Stomach (tissue), 9 donors: ENCODE measurements around the gene GRM3. TPM values are rescaled to one million over a fixed set of nuclear protein-coding genes. Genes with fewer than 3 reads are reported as not detected.
A peak's percentile ranks its signal among the peaks of the same experiment; 100 is the strongest.

Source experiments
- DNase-seq, 2 donors: peaks; one replicate each; pipeline versions ENCODE4 v3.0.0 to v3.0.0-alpha.2; 2013 to 2019
- H3K27ac ChIP-seq, 5 donors: fragments of 200-600 bp in 4 of 5; sonication (generic) in 4 of 5; one replicate each; pipeline ENCODE4 v1.5.1; 2013 to 2019; ENCODE audit warnings: mild to moderate bottlenecking in 1 of 5, moderate library complexity in 1 of 5
- H3K27me3 ChIP-seq, 3 donors: fragments of 200-600 bp; sonication (generic); one replicate each; pipeline ENCODE4 v1.5.1; 2017 to 2019; ENCODE audit warnings: mixed run types in 1 of 3
- H3K36me3 ChIP-seq, 4 donors: fragments of 200-600 bp; sonication (generic); 1 replicate in 3 of 4; 2 replicates in 1 of 4; pipeline ENCODE4 v1.5.1; 2016 to 2019
- H3K4me1 ChIP-seq, 4 donors: fragments of 200-600 bp; sonication (generic); one replicate each; pipeline ENCODE4 v1.5.1; 2016 to 2019
- H3K4me3 ChIP-seq, 4 donors: fragments of 200-600 bp; sonication (generic) in 3 of 4; one replicate each; pipeline ENCODE4 v1.5.1; 2016 to 2019; ENCODE audit warnings: mild to moderate bottlenecking in 1 of 4
- H3K9me3 ChIP-seq, 4 donors: fragments of 200-600 bp; sonication (generic); one replicate each; pipeline ENCODE4 v1.5.1; 2016 to 2019
- CTCF ChIP-seq, 7 experiments: fragments of 450-650 bp in 4 of 7; fragments of 200-600 bp in 3 of 7; sonication (generic) in 3 of 7; IDR thresholded peaks; one replicate each; pipeline ENCODE4 v1.5.1; 2016 to 2019; ENCODE audit warnings: antibody characterized with exemption in 7 of 7, control low read depth in 2 of 7, mild to moderate bottlenecking in 1 of 7
- EP300 ChIP-seq: sonication (generic); formaldehyde crosslinking; IDR thresholded peaks from one replicate; pipeline ENCODE4 v1.6.1; 2017; ENCODE audit warnings: antibody characterized with exemption
- POLR2A ChIP-seq, 4 donors: fragments of 450-650 bp; IDR thresholded peaks; one replicate each; pipeline ENCODE4 v1.6.1; 2016; ENCODE audit warnings: antibody characterized with exemption in 4 of 4, control low read depth in 2 of 4, mild to moderate bottlenecking in 1 of 4, moderate library complexity in 1 of 4
- POLR2AphosphoS5 ChIP-seq, 3 donors: sonication (generic); formaldehyde crosslinking; IDR thresholded peaks; one replicate each; pipeline ENCODE4 v1.6.1; 2016; ENCODE audit warnings: antibody characterized with exemption in 3 of 3
- WGBS, 5 donors: extraction: QIAGEN DNeasy Blood & Tissue Kit in 3 of 5; methylation state at CpG; one replicate each; pipeline versions ENCODE4 v1.1.5 to v1.1.7; 2013 to 2018; 5-methylcytosine and 5-hydroxymethylcytosine counted together
- intact Hi-C: fragments of 100-400 bp; cut with DNase I; formaldehyde crosslinking; loops from one replicate; pipeline ENCODE4 v1.15.1; 2023; ENCODE audit warnings: low total_unique reads
- polyA plus RNA-seq, 3 donors: library from polyadenylated mRNA; stranded (reverse); fragments of 200-250 nt; gene quantifications; one replicate each; pipeline ENCODE4 v1.2.3, GENCODE V29; 2013
- total RNA-seq, 5 donors: library from RNA; depleted of rRNA; stranded (reverse); fragments of >200 nt; gene quantifications; one replicate each; pipeline versions ENCODE4 v1.1.0 to v1.2.3, GENCODE V29; 2014 to 2016
- donor health status: healthy with polysubstance abuse.
- donor health status: Bipolar disorder and iron deficiency.
- donor health status: healthy.

GRM3 gene
- total and polyA plus RNA-seq, 8 donors: 0.55 TPM; not detected in 7

- no peak for TF ChIP-seq POLR2AphosphoS5 (IDR thresholded peaks at IDR 0.05)
- TF ChIP-seq CTCF (IDR thresholded peaks at IDR 0.05): no peak
- no peak for TF ChIP-seq EP300
- TF ChIP-seq POLR2A (IDR thresholded peaks at IDR 0.05): no peak
- peak in 1 of 2 donors; percentile 31 for DNase-seq
- Histone ChIP-seq H3K36me3 (no peaks in the 10 kb centered on the region), H3K4me1 (peaks cover 17 to 21% (median 21%) of the 10 kb centered on the region in 4 donors), H3K9me3 (no peaks in the 10 kb centered on the region), H3K27me3 (peaks cover 0 to 49% (median 28%) of the 10 kb centered on the region in 3 donors), H3K27ac (no peak overlapping the region), H3K4me3 (peak overlapping the region; percentile 17 to 37 (median 26))
- 2 to 5% (median 4%) methylated on average over 39 to 42 of the region's 42 CpGs for WGBS, 5 donors
- intact Hi-C loops: no loop called here
These were observed 844 bp downstream of the GRM3 start for GRCh38 chr7:86644282-86645224.

- no peak for DNase-seq
- H3K36me3 ChIP-seq: no peaks in the 10 kb centered on the region
- WGBS, 5 donors: 6 to 29% (median 7%) methylated on average over 13 of the region's 13 CpGs
- peak overlapping the region in 1 of 4 donors; percentile 37 for H3K4me3 ChIP-seq
- H3K4me1 ChIP-seq: peaks cover 17 to 21% (median 21%) of the 10 kb centered on the region in 4 donors
- H3K9me3 ChIP-seq: no peaks in the 10 kb centered on the region
- no peak overlapping the region for H3K27ac ChIP-seq
- peaks cover 0 to 42% (median 28%) of the 10 kb centered on the region in 3 donors for H3K27me3 ChIP-seq
- TF ChIP-seq POLR2A (IDR thresholded peaks at IDR 0.05) (no peak), CTCF (IDR thresholded peaks at IDR 0.05) (no peak), POLR2AphosphoS5 (IDR thresholded peaks at IDR 0.05) (no peak), EP300 (no peak)
- intact Hi-C loops: no loop called here
These were observed 1.5 kb downstream of the GRM3 start for GRCh38 chr7:86645225-86645608.

GRCh38 chr7:86645676-86646276, 2.1 kb downstream of the GRM3 start:
- peaks cover 0 to 41% (median 28%) of the 10 kb centered on the region in 3 donors for H3K27me3 ChIP-seq
- intact Hi-C loops: no loop called here
- 45 to 70% (median 53%) methylated on average over 2 of the region's 2 CpGs for WGBS, 5 donors
- H3K36me3 ChIP-seq: no peaks in the 10 kb centered on the region
- TF ChIP-seq POLR2A (IDR thresholded peaks at IDR 0.05): no peak
- no peak for TF ChIP-seq POLR2AphosphoS5 (IDR thresholded peaks at IDR 0.05)
- TF ChIP-seq EP300: no peak
- TF ChIP-seq CTCF (IDR thresholded peaks at IDR 0.05): no peak
- no peak for DNase-seq
- no peak overlapping the region for H3K4me3 ChIP-seq
- peaks cover 17 to 21% (median 21%) of the 10 kb centered on the region in 4 donors for H3K4me1 ChIP-seq
- H3K9me3 ChIP-seq: no peaks in the 10 kb centered on the region
- no peak overlapping the region for H3K27ac ChIP-seq

GRCh38 chr7:86647385-86648094, 3.8 kb downstream of the GRM3 start:
- 80 to 89% (median 85%) methylated on average over 5 of the region's 5 CpGs for WGBS, 5 donors
- Histone ChIP-seq H3K27me3 (peaks cover 0 to 27% (median 24%) of the 10 kb centered on the region in 3 donors), H3K4me1 (peaks cover 17 to 21% (median 21%) of the 10 kb centered on the region in 4 donors), H3K4me3 (no peak overlapping the region), H3K9me3 (no peaks in the 10 kb centered on the region), H3K36me3 (no peaks in the 10 kb centered on the region), H3K27ac (no peak overlapping the region)
- TF ChIP-seq CTCF (IDR thresholded peaks at IDR 0.05) (no peak), POLR2AphosphoS5 (IDR thresholded peaks at IDR 0.05) (no peak), POLR2A (IDR thresholded peaks at IDR 0.05) (no peak), EP300 (no peak)
- DNase-seq: no peak
- intact Hi-C loops: no loop called here
